Kidney epithelial cell (primary cell): Measurements from ENCODE around the gene SPCS2. TPM values are rescaled to one million over a fixed set of nuclear protein-coding genes. Genes with fewer than 3 reads are reported as not detected.

Experiments
- DNase-seq: peaks from one replicate; pipeline ENCODE4 v3.0.0-alpha.2; 2010; ENCODE audit warnings: low read depth
- H3K27me3 ChIP-seq: 2 replicates; pipeline ENCODE4 v1.6.0; 2011; ENCODE audit warnings: low read length; ENCODE audit not compliant: control insufficient read depth, insufficient read depth
- H3K36me3 ChIP-seq: 2 replicates; pipeline ENCODE4 v1.5.1; 2011; ENCODE audit warnings: low read length; ENCODE audit not compliant: control insufficient read depth, insufficient read depth
- H3K4me3 ChIP-seq: 2 replicates; pipeline ENCODE4 v1.5.1; 2011; ENCODE audit warnings: low read depth, mild to moderate bottlenecking, control low read depth, low read length
- total RNA-seq: library from RNA; depleted of rRNA; stranded (reverse); fragments of >200 nt; gene quantifications from 2 replicates; pipeline ENCODE4 v1.2.3, GENCODE V29; 2015
- TF ChIP-seq, protein P1 (sequence below): IDR thresholded peaks from 2 replicates; pipeline ENCODE4 v1.5.1; 2011; ENCODE audit warnings: mild to moderate bottlenecking, moderate library complexity, low read length, control low read depth, inconsistent platforms; ENCODE audit not compliant: insufficient read depth, poor library complexity, severe bottlenecking

Gene SPCS2
- total RNA-seq, 1 donor from 2014 or later: 38.1 TPM

DNA sequence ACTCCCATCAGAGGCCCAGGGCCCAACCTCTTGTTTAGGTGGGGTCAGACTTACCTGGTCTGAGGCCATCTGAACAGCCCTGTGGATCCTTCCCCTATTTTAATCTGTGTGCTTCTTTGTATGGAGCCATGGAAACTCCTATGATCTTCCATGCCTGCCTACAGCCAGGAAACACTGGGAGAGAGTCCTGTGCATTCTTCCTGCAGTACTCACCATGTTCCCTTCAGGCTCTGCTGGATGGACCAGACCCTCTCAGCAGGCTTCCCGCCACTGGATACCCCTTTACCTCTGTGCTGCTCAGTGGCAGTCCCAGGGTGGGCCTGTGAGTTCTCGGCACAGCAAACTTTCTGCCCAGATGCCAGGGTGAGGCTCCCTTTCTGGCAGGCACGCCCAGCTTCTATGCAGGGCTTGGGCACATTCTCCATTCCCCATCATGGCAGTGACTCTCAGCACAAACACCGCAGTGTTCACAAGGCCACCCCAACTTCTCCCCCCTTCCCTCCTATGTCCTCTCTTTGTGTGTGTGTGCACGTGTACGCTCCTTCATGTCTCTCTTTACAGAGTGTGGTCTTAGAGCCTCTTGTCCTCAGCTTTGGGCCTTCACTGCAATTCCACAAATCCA is 74.5 kb downstream of the SPCS2 start:
- no peak overlapping the region for H3K4me3 ChIP-seq
- H3K36me3 ChIP-seq: no peaks in the 10 kb centered on the region
- DNase-seq: no peak
- TF ChIP-seq, protein P1, sequence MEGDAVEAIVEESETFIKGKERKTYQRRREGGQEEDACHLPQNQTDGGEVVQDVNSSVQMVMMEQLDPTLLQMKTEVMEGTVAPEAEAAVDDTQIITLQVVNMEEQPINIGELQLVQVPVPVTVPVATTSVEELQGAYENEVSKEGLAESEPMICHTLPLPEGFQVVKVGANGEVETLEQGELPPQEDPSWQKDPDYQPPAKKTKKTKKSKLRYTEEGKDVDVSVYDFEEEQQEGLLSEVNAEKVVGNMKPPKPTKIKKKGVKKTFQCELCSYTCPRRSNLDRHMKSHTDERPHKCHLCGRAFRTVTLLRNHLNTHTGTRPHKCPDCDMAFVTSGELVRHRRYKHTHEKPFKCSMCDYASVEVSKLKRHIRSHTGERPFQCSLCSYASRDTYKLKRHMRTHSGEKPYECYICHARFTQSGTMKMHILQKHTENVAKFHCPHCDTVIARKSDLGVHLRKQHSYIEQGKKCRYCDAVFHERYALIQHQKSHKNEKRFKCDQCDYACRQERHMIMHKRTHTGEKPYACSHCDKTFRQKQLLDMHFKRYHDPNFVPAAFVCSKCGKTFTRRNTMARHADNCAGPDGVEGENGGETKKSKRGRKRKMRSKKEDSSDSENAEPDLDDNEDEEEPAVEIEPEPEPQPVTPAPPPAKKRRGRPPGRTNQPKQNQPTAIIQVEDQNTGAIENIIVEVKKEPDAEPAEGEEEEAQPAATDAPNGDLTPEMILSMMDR: no peak
- no peaks in the 10 kb centered on the region for H3K27me3 ChIP-seq

DNA sequence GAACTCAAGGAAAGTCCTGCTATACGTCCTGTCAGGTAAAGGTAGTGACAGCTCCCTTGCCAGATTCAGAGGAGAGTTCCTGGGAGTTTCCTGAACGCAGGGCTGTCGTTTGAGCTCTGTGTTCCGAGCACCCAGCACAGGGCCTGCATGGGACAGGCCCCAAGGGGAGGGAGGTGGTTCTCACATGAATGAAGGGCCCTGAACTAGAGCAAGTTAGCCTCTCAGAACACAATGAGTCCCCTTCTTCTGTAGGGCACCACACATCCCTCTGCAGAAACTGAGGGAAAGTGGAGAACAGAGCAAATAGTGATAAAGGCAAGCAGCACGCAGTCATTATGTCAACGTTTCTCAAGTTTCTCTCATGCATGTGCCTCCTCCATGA is 75.0 kb downstream of the SPCS2 start:
- Histone ChIP-seq H3K4me3 (no peak overlapping the region), H3K27me3 (no peaks in the 10 kb centered on the region), H3K36me3 (no peaks in the 10 kb centered on the region)
- TF ChIP-seq, protein P1: no peak
- no peak for DNase-seq

DNA sequence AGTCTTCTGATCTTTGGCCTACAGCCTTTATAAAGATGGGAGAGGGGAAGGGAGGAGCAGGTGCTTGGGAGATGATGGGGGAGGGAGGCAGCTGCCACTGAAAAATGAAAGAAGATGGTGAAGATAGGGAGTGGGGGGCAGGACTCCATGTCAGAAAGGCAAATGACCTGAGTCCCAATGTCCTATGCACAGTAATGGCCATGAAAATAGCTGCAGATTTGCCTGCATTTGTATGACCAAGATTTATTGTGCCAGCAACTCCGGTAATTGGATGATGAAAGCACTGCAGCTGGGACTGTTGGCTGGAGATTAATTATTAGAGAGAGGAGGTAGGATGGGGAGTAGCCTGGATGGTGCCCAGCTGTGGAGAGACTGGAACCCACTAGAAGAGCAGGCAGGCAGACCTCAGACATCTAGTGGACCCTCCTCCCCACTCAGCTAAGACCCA is 75.7 kb downstream of the SPCS2 start:
- no peaks in the 10 kb centered on the region for H3K36me3 ChIP-seq
- TF ChIP-seq, protein P1: no peak

DNA sequence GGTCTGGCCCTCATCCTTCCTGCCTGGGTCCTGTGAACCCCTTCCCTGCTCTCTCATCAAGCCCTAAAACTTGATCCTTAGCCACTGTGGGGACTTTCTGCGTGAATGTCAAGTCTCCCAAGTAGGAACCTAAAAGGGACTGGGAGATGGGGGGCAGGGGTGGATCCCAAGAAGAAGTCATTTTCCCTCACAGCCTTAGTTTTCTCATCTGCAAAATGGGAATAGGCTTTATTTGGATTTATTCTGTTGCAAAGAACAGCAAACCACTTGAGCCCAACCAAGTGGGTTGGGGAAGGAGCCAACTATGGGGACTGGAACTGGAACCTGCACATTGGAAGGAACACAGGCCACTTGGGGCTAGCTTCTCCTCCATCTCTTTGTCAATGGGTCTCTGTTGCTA is 76.5 kb downstream of the SPCS2 start:
- H3K36me3 ChIP-seq: no peaks in the 10 kb centered on the region
- no peaks in the 10 kb centered on the region for H3K27me3 ChIP-seq
- TF ChIP-seq, protein P1: no peak
- H3K4me3 ChIP-seq: no peak overlapping the region
- DNase-seq: no peak

More for the DNA sequence above, 75.7 kb downstream of the SPCS2 start:
- H3K4me3 ChIP-seq: no peak overlapping the region
- no peaks in the 10 kb centered on the region for H3K27me3 ChIP-seq
- DNase-seq: no peak

DNA sequence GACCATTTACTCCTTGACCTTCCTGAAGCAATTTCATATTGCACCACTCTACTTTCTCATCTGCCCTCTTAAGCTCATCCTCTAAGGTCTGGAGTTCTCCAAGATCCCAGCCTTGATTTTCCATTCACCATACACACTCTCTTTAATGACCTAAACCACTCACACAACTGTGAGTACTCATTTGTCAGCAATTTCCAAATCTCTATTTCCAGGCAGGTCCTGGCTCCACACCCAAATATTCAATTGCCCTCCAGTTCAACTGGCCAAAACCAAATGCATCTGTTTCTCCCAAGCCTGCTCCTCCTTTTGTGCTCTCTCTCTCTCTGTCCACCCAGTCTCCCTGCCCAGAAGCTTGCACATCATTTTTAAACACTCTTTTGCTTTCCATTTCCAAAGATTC is 79.3 kb downstream of the SPCS2 start:
- Histone ChIP-seq H3K4me3 (no peak overlapping the region), H3K36me3 (no peaks in the 10 kb centered on the region), H3K27me3 (no peaks in the 10 kb centered on the region)
- TF ChIP-seq, protein P1: no peak
- no peak for DNase-seq

Other genes starting within 250 kb of the SPCS2 start
- gene CHRDL2, start 217.8 kb upstream of the SPCS2 start, total RNA-seq: not detected in 2 replicates
- 16.3 and 17.9 TPM in 2 replicates for gene RNF169, start 200.4 kb upstream of the SPCS2 start, total RNA-seq
- gene XRRA1, start 175 bp upstream of the SPCS2 start, total RNA-seq: 3.2 and 8.6 TPM in 2 replicates
- gene NEU3, start 39.7 kb downstream of the SPCS2 start, total RNA-seq: 7.9 and 8.4 TPM in 2 replicates
- gene OR2AT4, start 147.6 kb downstream of the SPCS2 start, total RNA-seq: not detected in 2 replicates
- gene SLCO2B1, start 201.8 kb downstream of the SPCS2 start, total RNA-seq: 0.21 and 1.7 TPM in 2 replicates